Measurements from ENCODE around the gene TUBB4B.

TUBB4B gene

DNA sequence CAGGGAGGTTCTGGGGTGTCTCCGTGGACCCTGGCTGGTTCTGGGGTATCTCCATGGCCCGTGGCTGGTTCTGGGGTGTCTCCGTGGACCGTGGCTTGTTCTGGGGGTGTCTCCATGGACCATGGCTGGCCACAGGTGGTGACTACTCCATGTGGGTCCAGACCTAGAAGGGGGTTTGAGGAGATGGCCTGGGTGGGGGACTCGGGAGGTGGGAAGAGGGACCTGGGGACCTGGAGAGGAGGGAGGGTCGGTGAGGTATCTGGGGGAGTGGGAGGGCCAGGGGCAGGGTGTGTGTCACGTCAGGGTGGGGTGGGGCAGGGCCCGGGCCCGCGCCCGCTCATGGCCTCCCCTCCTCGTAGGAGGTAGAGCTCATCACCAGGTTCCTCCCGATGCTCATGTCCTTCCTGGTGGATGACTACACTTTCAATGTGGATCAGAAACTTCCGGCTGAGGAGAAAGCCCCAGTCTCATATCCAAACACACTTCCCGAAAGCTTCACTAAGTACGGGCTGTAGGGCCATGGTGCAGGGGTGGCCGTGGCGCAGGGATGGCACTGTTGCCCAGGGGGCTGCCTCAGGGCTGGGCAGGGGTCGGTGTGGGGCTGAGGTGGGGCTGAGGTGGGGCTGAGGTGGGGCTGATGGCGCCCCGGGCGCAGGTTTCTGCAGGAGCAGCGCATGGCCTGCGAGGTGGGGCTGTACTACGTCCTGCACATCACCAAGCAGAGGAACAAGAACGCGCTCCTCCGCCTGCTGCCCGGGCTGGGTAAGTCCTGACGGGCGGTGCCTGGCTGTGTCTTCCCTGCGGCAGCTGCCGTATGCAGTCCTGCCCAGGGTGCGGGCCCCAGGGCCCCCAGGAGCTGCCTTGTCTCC, 25.7 kb downstream of the TUBB4B start:
- TF ChIP-seq, protein P1, sequence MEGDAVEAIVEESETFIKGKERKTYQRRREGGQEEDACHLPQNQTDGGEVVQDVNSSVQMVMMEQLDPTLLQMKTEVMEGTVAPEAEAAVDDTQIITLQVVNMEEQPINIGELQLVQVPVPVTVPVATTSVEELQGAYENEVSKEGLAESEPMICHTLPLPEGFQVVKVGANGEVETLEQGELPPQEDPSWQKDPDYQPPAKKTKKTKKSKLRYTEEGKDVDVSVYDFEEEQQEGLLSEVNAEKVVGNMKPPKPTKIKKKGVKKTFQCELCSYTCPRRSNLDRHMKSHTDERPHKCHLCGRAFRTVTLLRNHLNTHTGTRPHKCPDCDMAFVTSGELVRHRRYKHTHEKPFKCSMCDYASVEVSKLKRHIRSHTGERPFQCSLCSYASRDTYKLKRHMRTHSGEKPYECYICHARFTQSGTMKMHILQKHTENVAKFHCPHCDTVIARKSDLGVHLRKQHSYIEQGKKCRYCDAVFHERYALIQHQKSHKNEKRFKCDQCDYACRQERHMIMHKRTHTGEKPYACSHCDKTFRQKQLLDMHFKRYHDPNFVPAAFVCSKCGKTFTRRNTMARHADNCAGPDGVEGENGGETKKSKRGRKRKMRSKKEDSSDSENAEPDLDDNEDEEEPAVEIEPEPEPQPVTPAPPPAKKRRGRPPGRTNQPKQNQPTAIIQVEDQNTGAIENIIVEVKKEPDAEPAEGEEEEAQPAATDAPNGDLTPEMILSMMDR (IDR thresholded peaks at IDR 0.05; ENCODE audit: low read length, missing control alignments): no peak
- H3K4me3 ChIP-seq (replicated peaks; ENCODE audit: low read depth, low read length): no peak overlapping the region
- no peak for DNase-seq (ENCODE audit: low read depth)

DNA sequence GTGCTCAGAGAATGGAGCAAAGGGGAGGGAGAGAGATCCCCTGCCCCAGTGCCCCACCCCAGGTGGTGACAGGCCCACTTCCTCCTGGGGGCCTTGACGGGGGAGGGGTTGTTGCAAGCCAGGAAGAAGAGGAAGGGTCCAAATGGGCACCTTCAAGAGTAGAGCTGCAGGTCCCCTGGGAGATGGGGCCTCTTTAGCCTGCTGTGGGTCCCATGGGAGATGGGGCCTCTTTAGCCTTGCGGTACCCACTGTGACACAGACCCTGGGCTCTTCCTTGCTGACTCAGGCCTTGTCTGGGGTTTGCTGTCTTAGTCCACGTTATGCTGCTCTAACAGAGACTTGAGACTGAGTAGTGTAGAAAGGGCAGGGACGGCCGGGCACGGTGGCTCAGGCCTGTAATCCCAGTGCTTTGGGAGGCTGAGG, 26.9 kb downstream of the TUBB4B start:
- DNase-seq (ENCODE audit: low read depth): no peak
- H3K4me3 ChIP-seq (replicated peaks; ENCODE audit: low read depth, low read length): no peak overlapping the region
- TF ChIP-seq, protein P1 (IDR thresholded peaks at IDR 0.05; ENCODE audit: low read length, missing control alignments): no peak

DNA sequence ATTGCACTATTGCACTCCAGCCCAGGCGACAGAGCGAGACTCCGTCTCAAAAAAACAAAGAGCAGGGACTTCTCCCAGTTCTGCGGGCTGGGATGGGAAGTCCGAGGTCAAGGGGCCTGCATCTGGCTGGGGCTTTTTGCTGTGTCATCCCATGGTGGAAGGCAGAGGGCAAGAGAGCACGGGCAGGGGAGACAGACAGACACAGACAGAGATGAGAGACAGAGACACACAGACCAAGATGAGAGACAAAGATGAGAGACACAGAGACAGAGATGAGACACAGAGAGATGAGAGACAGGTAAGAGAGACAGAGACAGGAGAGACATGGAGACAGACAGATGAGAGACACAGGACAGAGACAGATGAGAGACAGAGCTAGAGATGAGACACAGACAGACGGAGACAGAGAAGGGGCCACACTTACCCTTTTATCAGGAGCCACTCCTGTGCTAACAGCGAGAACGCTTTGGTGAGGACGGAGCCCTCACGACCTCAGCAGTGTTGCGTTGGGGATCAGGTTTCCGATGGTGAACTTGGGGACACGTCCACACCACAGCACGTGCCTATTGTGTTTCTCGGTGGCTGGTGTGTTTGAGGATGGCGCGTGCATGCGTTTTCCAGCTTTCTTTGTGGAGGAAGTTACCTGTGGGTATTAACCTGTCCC, 27.6 kb downstream of the TUBB4B start:
- no peak overlapping the region for H3K4me3 ChIP-seq (replicated peaks; ENCODE audit: low read depth, low read length)
- no peak for DNase-seq (ENCODE audit: low read depth)
- TF ChIP-seq, protein P1 (IDR thresholded peaks at IDR 0.05; ENCODE audit: low read length, missing control alignments): no peak

DNA sequence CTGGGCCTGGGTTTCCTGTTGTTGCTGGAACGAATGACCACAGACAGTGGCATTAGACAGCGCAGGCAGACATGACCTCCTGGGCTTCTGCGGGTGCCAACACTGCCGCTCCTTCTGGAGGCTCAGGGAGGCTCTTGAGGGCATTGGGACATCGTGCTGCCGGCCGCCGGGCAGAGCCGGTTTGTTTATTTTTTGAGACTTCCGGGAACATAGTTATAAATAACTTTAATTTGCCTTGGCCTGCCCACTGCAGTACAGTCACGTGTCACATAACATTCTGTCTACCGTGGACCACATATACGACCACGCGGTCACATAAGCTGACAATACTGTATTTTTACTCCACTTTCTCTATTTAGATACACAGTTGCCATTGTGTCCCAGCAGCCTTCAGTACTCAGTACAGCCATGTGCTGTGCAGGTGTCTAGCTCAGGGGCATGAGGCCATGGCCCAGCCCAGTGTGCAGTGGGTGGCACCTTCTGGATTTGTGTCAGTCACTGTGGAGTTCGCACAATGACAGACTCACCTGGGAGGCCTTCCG, 28.2 kb downstream of the TUBB4B start:
- no peak overlapping the region for H3K4me3 ChIP-seq (replicated peaks; ENCODE audit: low read depth, low read length)

DNA sequence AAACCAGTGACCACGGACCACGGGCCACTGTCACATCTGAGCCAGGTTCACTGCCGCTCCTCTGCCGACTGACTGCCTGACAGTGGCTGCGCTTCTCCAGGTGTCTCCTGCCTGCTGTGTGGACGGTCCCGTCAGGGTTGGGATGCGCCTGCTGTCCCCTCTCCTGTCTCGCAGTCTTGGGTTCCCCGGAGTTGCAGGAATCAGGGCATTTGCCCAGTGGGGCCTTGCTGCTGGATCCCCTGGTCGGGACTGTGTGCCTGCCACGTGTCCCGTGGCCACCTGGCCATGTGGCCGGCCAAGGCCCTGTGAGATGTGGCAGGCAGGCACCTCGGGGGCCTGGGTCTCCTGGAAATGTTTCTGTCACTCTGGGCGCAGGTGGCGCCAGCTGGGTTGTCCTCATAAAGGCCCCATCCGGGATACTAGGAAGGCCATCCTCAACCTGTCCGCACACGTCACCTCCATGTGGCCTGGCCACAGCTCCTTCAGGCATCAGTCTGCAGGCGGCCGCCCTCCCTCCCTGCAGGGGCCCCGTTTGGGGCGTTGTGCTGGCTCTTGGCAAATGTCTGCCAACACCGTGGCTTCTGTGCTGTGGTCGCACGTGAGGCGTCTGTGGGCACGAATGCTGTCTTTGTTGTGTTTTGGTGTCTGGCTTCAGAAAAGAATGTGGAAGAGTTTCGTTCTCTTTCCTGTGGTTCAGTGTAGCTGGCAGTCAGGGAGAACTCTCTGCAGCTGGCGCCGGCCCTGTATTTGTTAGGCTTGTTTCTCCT, 30.0 kb downstream of the TUBB4B start:
- TF ChIP-seq, protein P1 (IDR thresholded peaks at IDR 0.05; ENCODE audit: low read length, missing control alignments): no peak
- no peak overlapping the region for H3K4me3 ChIP-seq (replicated peaks; ENCODE audit: low read depth, low read length)
- no peak for DNase-seq (ENCODE audit: low read depth)

More for the DNA sequence above, 28.2 kb downstream of the TUBB4B start:
- no peak for DNase-seq (ENCODE audit: low read depth)
- TF ChIP-seq, protein P1 (IDR thresholded peaks at IDR 0.05; ENCODE audit: low read length, missing control alignments): no peak

DNA sequence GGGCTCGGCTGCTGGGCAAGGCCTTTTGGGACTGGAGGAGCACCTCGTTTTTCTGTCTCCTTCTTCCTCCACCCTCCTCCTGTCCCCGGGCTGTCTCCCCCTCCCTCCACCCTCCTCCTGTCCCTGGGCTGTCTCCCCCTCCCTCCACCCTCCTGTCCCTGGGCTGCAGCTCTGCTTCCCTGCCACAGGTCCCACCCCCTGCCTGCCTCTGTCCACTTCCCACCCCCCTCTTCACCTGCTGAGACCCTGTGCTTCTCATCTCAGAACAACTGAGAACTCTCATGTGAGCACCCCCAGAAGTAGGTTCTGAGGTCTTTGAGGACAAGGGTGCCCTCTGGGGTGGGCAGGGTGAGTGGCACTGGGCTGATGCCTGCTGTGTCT, 30.6 kb downstream of the TUBB4B start:
- H3K4me3 ChIP-seq (replicated peaks; ENCODE audit: low read depth, low read length): no peak overlapping the region
- TF ChIP-seq, protein P1 (IDR thresholded peaks at IDR 0.05; ENCODE audit: low read length, missing control alignments): no peak
- no peak for DNase-seq (ENCODE audit: low read depth)

Measured in fibroblast of pulmonary artery (primary cell).